GM21360 (cell line): ENCODE data around the gene KIAA1755.

Experiments
- ATAC-seq: cut with Tn5 transposase; IDR thresholded peaks from one replicate; pipeline ENCODE4 v1.9.1; 2021; ENCODE audit warnings: mild to moderate bottlenecking, moderate library complexity; ENCODE audit not compliant: unreplicated experiment

KIAA1755 gene

GRCh38 chr20:38192323-38192885 lies 68.1 kb downstream of the KIAA1755 start:
- no peak for ATAC-seq

- ATAC-seq, result no peak
Measured at GRCh38 chr20:38191654-38192053, 68.9 kb downstream of the KIAA1755 start.

GRCh38 chr20:38190936-38191371 lies 69.6 kb downstream of the KIAA1755 start:
- no peak for ATAC-seq

- no peak for ATAC-seq
Measured at GRCh38 chr20:38190166-38190565, 70.4 kb downstream of the KIAA1755 start.

- ATAC-seq, result no peak
Measured at GRCh38 chr20:38187517-38187916, 73.0 kb downstream of the KIAA1755 start.

- ATAC-seq, result no peak
Measured at GRCh38 chr20:38186788-38187221, 73.7 kb downstream of the KIAA1755 start.

- no peak for ATAC-seq
Measured at GRCh38 chr20:38184101-38184500, 76.4 kb downstream of the KIAA1755 start.

- ATAC-seq, result no peak
Measured at GRCh38 chr20:38181971-38182370, 78.6 kb downstream of the KIAA1755 start.

GRCh38 chr20:38181207-38181801 lies 79.2 kb downstream of the KIAA1755 start:
- peak; percentile 71 for ATAC-seq

- ATAC-seq, result no peak
Measured at GRCh38 chr20:38180781-38181180, 79.8 kb downstream of the KIAA1755 start.

GRCh38 chr20:38179846-38180245 lies 80.7 kb downstream of the KIAA1755 start:
- no peak for ATAC-seq

- no peak for ATAC-seq
Measured at GRCh38 chr20:38178581-38178980, 82.0 kb downstream of the KIAA1755 start.

- ATAC-seq, result no peak
Measured at GRCh38 chr20:38178065-38178491, 82.5 kb downstream of the KIAA1755 start.

GRCh38 chr20:38177201-38177600 lies 83.3 kb downstream of the KIAA1755 start:
- ATAC-seq, result no peak

GRCh38 chr20:38175304-38176180 lies 85.0 kb downstream of the KIAA1755 start:
- ATAC-seq, result no peak

GRCh38 chr20:38173237-38174156 lies 87.0 kb downstream of the KIAA1755 start:
- no peak for ATAC-seq

- no peak for ATAC-seq
Measured at GRCh38 chr20:38172408-38172807, 88.1 kb downstream of the KIAA1755 start.

GRCh38 chr20:38171675-38172043 lies 88.9 kb downstream of the KIAA1755 start:
- no peak for ATAC-seq

GRCh38 chr20:38170826-38171674 lies 89.5 kb downstream of the KIAA1755 start:
- ATAC-seq, result no peak
